Uterus (tissue), 2 donors: ENCODE data around the gene GIT2.

ENCODE experiments used
- CTCF ChIP-seq, 4 experiments: fragments of 200-600 bp in 2 of 4; fragments of 450-650 bp in 2 of 4; sonication (generic) in 2 of 4; IDR thresholded peaks; one replicate each; pipeline ENCODE4 v1.5.1; 2016 to 2019; ENCODE audit warnings: antibody characterized with exemption in 4 of 4, mild to moderate bottlenecking in 2 of 4, moderate library complexity in 1 of 4
- POLR2A ChIP-seq, 2 donors: fragments of 450-650 bp; IDR thresholded peaks; one replicate each; pipeline ENCODE4 v1.6.1; 2016; ENCODE audit warnings: antibody characterized with exemption in 2 of 2, mild to moderate bottlenecking in 1 of 2, moderate library complexity in 1 of 2

GRCh38 chr12:109899783-109900751 lies 96.1 kb downstream of the GIT2 start, which contains the start of gene TCHP:
- TF ChIP-seq CTCF (IDR thresholded peaks at IDR 0.05), result peak; percentile 25 to 56 (median 34)
- no peak for TF ChIP-seq POLR2A (IDR thresholded peaks at IDR 0.05)
